22Rv1 (cell line): Measurements from ENCODE around the gene NAV3.

Experiments used
- H3K27ac ChIP-seq: fragments of 450-650 bp; 2 replicates; pipeline ENCODE4 v1.5.1; 2017
- ZFX ChIP-seq: fragments of 450-650 bp; IDR thresholded peaks from 2 replicates; pipeline ENCODE4 v1.6.1; 2017; ENCODE audit warnings: antibody characterized with exemption, borderline replicate concordance
- TF ChIP-seq, protein P1 (sequence below): fragments of 450-650 bp; IDR thresholded peaks from 2 replicates; pipeline ENCODE4 v1.5.1; 2017; ENCODE audit warnings: mild to moderate bottlenecking

Gene NAV3

GRCh38 chr12:77949943-77950342, 119.2 kb downstream of the NAV3 start:
- no peak overlapping the region for H3K27ac ChIP-seq
- TF ChIP-seq, protein P1, sequence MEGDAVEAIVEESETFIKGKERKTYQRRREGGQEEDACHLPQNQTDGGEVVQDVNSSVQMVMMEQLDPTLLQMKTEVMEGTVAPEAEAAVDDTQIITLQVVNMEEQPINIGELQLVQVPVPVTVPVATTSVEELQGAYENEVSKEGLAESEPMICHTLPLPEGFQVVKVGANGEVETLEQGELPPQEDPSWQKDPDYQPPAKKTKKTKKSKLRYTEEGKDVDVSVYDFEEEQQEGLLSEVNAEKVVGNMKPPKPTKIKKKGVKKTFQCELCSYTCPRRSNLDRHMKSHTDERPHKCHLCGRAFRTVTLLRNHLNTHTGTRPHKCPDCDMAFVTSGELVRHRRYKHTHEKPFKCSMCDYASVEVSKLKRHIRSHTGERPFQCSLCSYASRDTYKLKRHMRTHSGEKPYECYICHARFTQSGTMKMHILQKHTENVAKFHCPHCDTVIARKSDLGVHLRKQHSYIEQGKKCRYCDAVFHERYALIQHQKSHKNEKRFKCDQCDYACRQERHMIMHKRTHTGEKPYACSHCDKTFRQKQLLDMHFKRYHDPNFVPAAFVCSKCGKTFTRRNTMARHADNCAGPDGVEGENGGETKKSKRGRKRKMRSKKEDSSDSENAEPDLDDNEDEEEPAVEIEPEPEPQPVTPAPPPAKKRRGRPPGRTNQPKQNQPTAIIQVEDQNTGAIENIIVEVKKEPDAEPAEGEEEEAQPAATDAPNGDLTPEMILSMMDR, result no peak
- no peak for TF ChIP-seq ZFX

DNA sequence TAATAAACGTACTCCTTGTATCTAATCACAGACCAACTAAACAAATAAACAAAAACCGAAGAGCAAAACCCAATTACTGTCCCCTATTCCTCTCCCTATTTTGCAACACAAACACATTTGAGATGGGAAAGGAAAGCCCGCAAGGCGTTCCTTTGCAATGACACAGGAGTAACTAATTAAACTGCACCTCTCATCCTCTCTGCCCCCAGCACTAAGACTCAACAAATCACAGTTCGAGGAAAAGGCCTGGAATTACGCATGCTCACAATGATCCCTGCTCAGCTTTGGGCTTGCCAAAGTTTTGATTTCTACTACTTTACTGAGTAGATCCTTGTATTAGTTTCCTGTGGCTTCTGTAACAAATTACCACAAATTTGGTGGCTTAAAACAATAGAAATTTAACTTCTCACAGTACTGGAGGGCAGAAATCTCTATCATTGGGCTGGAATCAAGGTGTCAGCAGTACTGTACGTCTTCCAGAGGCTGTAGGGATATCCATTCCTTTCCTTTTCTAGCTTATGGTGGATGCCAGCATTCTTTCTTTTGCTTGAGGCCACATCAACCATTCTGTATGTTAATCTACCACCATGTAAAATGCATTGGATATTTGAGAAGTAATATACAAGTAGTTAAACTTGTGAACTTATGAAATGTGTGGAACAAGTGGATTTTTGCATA, 123.0 kb downstream of the NAV3 start:
- TF ChIP-seq ZFX, result no peak
- TF ChIP-seq, protein P1, result no peak

DNA sequence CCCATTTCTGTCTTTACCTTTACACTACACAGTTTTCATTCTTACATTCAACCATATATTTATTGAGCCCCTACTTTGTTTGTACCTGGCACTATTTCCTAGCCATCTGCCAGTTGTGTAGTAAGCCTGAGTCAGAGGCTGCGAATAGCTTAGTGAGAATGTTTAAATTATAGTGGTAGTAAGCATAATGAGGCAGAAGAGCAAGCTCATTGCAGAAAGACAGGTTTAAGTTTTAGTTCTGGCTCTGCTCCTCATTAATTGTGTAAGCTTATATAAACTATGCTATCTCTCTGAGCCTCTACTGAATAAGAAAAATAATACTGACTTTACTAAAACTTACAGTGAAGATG, 123.5 kb downstream of the NAV3 start:
- TF ChIP-seq, protein P1, result no peak
- no peak for TF ChIP-seq ZFX
- no peak overlapping the region for H3K27ac ChIP-seq

More for the DNA sequence above, 123.0 kb downstream of the NAV3 start:
- H3K27ac ChIP-seq, result no peak overlapping the region

DNA sequence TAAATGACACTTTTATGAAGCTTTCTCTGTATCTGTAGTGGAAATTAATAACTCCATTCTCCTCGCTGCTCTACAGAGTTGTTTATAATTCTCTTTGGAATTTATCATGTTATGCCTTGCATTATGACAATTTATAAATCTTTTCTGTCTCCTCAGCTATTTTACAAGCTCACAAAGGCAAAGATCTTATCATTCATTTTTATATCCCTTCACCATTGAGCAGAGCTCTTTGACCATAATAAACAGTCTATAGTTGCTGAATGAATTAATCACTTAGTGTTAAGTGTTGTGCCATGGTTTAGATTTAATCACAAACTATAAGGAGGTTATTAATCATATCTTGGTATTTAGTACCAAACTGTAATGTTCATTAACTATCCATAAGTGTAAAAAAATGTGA, 126.4 kb downstream of the NAV3 start:
- no peak for TF ChIP-seq ZFX
- TF ChIP-seq, protein P1, result no peak
- H3K27ac ChIP-seq, result no peak overlapping the region

DNA sequence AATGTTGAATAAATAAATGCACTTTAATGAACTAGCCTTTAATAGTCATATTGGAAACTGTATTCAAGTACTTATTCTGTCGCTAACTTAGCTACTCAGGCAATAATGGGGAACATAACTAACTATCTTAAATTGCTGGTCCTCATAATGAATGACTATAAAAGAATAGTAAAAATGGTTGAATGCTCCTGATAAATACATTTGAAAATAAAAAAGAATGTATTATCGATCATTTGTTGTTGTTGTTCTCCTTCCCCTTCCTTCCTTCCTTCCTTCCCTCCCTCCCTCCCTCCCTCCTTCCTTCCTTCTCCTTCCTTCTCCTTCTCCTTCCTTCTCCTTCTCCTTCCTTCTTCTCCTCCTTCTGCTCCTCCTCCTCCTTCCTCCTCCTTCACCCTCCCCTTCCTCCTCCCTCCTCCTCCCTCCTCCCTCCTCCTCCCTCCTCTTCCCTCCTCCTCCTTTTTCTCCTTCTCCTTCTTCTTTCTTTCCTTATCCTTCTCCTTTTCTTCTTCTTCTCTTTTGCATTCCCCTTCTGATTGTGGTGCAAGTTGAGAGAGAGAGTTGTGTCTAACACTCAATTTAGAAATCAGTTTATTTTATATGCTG, 133.0 kb downstream of the NAV3 start:
- TF ChIP-seq, protein P1, result no peak
- no peak for TF ChIP-seq ZFX

DNA sequence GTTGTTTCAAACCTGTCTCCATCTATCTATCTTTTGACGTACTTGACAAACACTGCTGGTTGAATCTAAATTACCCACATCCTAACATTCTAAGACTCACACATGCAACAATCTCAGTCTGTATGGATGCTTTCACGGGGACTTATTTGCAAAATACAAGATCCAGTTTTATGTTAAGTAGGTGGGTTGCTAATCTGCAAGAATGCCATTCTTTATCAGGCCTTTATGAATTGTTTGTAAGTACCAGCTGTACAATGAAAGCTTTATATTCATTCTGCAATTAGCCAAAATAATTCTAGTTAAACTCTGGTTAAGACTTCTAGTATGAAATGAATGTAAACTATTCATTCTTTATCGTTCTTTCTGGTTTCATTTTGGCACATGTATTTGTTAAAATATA, 135.1 kb downstream of the NAV3 start:
- TF ChIP-seq, protein P1, result no peak
- no peak for TF ChIP-seq ZFX

More for the DNA sequence above, 133.0 kb downstream of the NAV3 start:
- H3K27ac ChIP-seq, result no peak overlapping the region

DNA sequence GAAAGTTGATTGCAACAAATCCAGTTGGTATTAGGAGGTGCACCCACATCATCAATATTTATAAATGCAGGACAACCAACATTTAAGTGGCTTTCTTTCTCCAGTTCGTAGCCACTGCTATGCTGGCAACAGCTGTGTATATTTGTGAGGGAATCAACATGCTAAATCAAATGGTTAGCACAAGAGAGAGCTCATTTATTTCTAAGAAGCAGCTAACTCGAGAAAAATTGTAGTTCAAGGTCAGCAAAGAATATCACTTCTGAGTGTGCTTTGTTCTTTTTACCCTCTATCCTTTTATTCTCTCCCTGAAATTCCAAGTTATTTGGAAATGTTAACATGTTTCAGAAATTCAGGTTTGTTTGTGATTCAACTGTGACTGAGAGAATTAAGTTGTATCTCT, 137.3 kb downstream of the NAV3 start:
- TF ChIP-seq ZFX, result no peak
- no peak overlapping the region for H3K27ac ChIP-seq

More for the DNA sequence above, 135.1 kb downstream of the NAV3 start:
- H3K27ac ChIP-seq, result no peak overlapping the region

DNA sequence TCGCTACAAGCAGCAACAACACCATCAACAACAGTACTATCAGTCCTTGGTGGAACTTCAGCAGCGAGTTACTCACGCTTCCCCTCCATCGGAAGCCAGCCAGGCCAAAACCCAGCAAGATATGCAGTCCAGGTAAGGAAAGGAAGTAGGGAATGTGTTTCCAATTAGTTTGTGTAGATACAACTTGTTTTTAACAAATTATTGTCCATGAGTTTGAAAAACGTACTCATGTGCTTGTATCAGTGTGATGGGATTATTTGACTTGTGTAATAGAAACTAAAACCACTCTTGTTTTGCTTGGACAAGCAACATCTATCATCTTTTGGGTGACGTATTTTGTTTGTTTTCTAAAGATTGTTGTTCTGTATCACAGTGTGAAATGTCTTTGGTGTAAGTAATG, 137.9 kb downstream of the NAV3 start:
- H3K27ac ChIP-seq, result no peak overlapping the region
- no peak for TF ChIP-seq ZFX
- TF ChIP-seq, protein P1, result no peak
